Mucosa of rectum (tissue), 2 donors: ENCODE results near the gene BAG5.
"Not testable (repeated sequence)": the region's sequence is repeated elsewhere in the genome, so short reads cannot be mapped to it uniquely, and the experiment has no call there.

Source experiments
- H3K27ac ChIP-seq, 2 donors: one replicate each; pipeline ENCODE4 v1.7.0; 2013; ENCODE audit warnings: inconsistent platforms in 2 of 2, low read depth in 2 of 2, low read length in 2 of 2
- H3K27me3 ChIP-seq, 2 donors: one replicate each; pipeline ENCODE4 v1.7.0; 2013; ENCODE audit warnings: low read length in 2 of 2; ENCODE audit not compliant: control insufficient read depth in 2 of 2, insufficient read depth in 2 of 2
- H3K36me3 ChIP-seq, 2 donors: one replicate each; pipeline ENCODE4 v1.7.0; 2013; ENCODE audit warnings: low read length in 2 of 2; ENCODE audit not compliant: control insufficient read depth in 2 of 2, insufficient read depth in 2 of 2
- H3K4me1 ChIP-seq, 2 donors: one replicate each; pipeline ENCODE4 v1.7.0; 2013; ENCODE audit warnings: low read length in 2 of 2, mild to moderate bottlenecking in 1 of 2; ENCODE audit not compliant: control insufficient read depth in 2 of 2, insufficient read depth in 2 of 2
- H3K4me3 ChIP-seq, 2 donors: one replicate each; pipeline ENCODE4 v1.7.0; 2013; ENCODE audit warnings: low read length in 2 of 2
- H3K9ac ChIP-seq, 2 donors: one replicate each; pipeline ENCODE4 v1.7.0; 2013; ENCODE audit warnings: low read length in 2 of 2, low read depth in 1 of 2, mild to moderate bottlenecking in 1 of 2
- H3K9me3 ChIP-seq, 2 donors: one replicate each; pipeline ENCODE4 v1.7.0; 2013; ENCODE audit warnings: low read length in 2 of 2; ENCODE audit not compliant: control insufficient read depth in 2 of 2
- donor health status: healthy.
- donor health status: Normal muscosa, but diverticular disease.

BAG5 gene

DNA sequence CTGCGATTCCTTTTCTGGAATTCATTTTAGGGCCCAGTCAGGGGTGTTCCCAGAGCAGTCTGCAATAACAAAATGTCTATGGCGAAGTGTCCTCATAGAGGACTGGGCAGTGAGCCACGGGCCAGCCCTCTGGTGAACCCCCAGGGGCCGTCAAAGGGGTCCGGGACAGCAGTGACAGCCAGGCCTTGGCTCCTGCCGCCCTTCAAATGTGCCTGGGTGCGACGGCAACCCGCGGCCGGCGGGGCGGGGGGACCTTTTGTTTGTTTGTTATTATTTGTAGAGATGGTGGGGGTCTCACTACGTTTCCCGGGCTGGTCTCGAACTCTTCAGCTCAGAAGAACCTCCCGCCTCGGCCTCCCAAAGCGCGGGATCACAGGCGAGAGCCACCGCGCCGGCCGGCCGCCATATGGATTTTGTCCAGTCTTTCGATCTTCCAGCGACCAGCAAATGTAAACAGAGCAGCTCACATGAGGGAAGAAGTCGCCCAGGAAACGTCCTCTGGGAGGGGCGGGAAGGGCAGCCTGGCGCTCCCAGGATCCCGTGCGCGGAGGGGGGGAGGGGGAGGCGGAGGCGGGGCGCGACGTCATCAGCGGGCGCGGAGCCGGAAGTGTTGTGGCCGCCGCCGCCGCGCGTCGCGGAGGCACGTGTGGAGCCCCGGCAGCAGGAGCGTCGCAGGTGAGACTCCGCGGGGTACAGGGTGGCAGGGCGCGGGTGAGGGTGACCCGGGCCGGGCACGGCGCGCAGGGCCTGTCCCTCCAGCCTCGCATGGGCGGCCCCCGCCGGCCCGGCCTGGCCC is 33.7 kb downstream of the BAG5 start, which contains the start of gene TRMT61A:
TSS of gene TRMT61A (plus strand) at position 610 of the 796 bp plus-strand sequence. CDS start 783 bp downstream, outside the sequence.
- Histone ChIP-seq H3K4me1 (peaks cover 56 to 62% of the 10 kb centered on the region in 2 donors), H3K9ac (peak within 1 kb of the TSS; percentile 65 to 93), H3K4me3 (peak within 1 kb of the TSS; percentile 86 to 94), H3K36me3 (no peaks in the 10 kb centered on the region), H3K9me3 (no peaks in the 10 kb centered on the region), H3K27ac (peak within 1 kb of the TSS; percentile 91 to 98), H3K27me3 (no peaks in the 10 kb centered on the region)

DNA sequence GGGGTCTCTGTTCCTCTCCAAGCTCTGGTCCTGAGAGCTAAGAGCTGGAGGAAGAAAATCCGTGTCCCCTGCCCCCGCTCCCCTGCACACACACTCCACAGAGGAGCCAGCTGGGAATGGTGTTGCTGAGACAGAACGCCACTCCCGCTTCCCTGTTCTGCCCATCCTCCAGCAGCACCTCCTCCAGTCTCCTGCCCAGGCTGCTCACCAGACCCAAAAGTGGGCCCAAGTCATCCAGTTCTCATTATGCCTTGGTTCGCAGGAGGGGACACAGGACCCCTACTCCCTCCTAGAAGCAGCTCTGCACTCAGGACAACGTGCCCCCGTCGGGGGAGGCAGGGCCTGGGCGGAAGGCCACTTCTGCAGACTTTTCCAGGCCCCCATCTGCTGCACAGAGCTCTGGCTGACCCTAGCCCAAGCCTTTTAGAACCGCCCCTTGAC is 34.3 kb downstream of the BAG5 start:
- H3K4me1 ChIP-seq = peaks cover 57 to 68% of the 10 kb centered on the region in 2 donors

DNA sequence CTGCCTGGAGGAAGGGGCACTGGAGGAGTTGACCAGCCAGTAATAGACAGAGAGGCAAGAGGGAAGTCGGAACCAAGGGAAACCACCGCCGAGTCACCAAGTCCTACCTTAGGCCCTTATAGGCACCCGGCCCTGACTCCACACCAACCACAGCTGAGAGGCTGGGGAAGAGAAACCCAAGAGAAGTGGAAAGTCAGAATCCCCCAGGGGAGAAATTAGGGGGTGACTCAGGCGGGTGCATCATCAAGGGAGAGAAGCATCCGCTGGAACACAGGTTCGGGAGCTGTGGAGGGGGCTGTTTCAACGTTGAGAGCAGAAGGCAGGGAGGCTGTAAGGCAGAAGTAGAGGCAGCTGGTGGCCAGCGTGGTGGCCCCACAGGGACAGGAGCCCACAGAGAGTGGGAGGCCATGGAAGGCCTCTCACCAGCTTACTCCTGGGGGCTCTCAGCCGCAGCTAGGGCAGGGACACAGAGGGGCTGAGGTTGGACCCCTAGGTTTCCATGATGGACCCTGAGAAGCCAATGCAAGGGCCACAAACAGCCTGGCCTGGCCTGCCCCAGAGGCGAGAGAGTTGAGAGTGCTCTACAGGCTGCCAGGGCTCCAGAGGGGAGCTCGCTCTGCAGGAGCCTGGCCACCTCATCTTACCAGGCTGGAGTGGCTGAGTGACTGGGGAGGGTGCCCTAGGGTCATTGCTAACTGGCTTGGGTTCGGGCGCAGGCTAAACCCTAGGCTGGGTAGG is 34.9 kb downstream of the BAG5 start:
- Histone ChIP-seq H3K36me3 (no peaks in the 10 kb centered on the region), H3K4me1 (peaks cover 61 to 72% of the 10 kb centered on the region in 2 donors), H3K27me3 (no peaks in the 10 kb centered on the region), H3K4me3 (peak overlapping the region; percentile 71 to 94), H3K9ac (peak overlapping the region; percentile 60 to 93), H3K9me3 (no peaks in the 10 kb centered on the region), H3K27ac (peak overlapping the region; percentile 91 to 98)

More for the DNA sequence above, 34.3 kb downstream of the BAG5 start:
- no peaks in the 10 kb centered on the region for H3K36me3 ChIP-seq
- H3K27me3 ChIP-seq = no peaks in the 10 kb centered on the region
- H3K4me3 ChIP-seq = peak overlapping the region; percentile 71 to 94
- peak overlapping the region; percentile 91 to 98 for H3K27ac ChIP-seq
- H3K9me3 ChIP-seq = no peaks in the 10 kb centered on the region
- H3K9ac ChIP-seq = peak overlapping the region; percentile 60 to 93

DNA sequence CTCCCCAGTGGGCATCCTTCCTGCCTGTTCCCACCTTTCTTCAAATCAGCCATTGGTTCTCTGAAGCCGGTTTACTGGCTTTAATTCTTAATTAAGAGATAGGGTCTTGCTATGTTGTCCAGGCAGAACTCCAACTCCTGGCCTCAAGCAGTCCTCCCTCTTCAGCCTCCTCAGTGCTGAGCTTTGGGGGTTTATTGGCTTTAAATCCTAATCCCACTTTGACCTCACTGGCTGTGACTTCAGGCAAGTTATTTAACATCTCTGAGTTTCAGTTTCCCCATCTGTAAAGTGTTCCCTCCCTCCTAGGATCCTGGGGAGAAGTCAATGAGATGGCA is 35.6 kb downstream of the BAG5 start:
- Histone ChIP-seq H3K27ac (peak overlapping the region; percentile 91), H3K27me3 (no peaks in the 10 kb centered on the region), H3K9ac (peak overlapping the region in 1 of 2 donors; percentile 69), H3K36me3 (no peaks in the 10 kb centered on the region), H3K4me1 (peaks cover 64 to 72% of the 10 kb centered on the region in 2 donors), H3K9me3 (no peaks in the 10 kb centered on the region), H3K4me3 (no peak overlapping the region)

DNA sequence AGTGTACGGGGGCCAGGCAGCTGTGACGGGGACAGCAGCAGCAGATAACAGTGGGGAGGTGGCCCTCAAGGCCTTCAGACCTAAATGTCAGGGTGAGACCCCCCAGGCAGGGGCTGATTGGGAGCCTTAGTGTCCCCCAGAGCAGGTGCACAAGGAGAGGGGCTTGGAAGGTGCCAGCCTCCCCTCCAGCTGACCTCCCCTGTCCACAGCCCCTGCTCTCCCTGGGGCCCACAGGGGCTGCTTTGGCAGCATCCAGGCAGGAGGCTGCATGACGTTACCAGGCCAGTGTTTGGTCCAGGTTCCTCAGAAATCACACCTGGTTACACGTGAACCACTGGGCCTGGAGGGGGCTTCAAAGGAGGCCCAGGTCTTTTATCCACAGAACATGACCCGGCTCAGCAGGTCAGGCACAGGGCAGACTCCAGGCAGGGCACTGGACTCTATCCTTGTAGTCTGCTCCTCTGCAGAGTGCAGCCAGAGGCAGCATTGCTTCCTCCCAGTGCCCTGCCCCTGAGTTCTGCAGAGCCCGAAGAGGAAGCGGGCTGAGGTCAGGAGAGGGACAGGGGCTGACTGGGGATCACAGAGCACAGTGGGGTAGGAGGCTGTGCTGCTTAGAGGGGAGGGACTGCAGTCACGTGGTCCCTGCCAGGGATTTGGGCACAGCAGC is 36.1 kb downstream of the BAG5 start:
- Histone ChIP-seq H3K27me3 (no peaks in the 10 kb centered on the region), H3K27ac (peak overlapping the region; percentile 91), H3K9ac (peak overlapping the region in 1 of 2 donors; percentile 69), H3K4me3 (no peak overlapping the region), H3K36me3 (no peaks in the 10 kb centered on the region), H3K9me3 (no peaks in the 10 kb centered on the region), H3K4me1 (peaks cover 64 to 72% of the 10 kb centered on the region in 2 donors)

DNA sequence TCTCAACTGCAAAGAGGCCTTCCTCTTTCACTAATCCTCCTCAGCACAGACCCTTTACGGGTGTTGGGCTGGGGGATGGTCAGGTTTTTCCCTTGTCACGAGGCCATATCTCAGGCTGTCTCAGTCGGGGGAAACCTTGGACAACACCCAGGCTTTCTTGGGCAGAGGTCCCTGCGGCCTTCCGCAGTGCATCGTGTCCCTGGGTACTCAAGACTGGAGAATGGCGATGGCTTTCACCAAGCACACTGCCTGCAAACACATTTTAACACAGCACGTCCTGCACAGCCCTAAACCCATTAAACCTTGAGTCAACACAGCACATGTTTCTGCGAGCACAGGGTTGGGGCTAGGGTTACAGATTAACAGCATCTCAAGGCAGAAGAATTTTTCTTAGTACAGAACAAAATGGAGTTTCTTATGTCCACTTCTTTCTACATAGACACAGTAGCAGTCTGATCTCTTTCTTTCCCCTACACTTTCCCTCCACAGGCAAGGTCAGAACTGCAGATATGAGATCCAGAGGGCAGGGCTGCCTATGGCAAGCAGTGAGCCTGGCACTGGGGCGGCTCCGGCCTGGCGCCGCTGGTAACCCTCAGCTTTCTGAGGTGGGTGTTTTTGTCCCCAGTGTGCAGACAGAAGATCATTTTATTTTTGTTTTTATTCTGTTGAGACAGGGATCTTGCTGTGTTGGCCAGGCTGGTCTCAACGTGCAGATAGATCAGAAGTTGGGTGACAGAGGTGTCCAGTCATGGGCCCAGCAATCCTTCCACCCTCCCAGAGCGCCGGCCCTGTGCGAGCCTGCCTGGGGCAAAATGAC is 36.8 kb downstream of the BAG5 start:
- not testable (repeated sequence) for H3K27me3 ChIP-seq, H3K4me3 ChIP-seq, H3K36me3 ChIP-seq, H3K9me3 ChIP-seq
- peak overlapping the region in 1 of 2 donors; percentile 69 for H3K9ac ChIP-seq
- H3K4me1 ChIP-seq = peaks cover 60 to 74% of the 10 kb centered on the region in 2 donors
- H3K27ac ChIP-seq = peak overlapping the region; percentile 91

DNA sequence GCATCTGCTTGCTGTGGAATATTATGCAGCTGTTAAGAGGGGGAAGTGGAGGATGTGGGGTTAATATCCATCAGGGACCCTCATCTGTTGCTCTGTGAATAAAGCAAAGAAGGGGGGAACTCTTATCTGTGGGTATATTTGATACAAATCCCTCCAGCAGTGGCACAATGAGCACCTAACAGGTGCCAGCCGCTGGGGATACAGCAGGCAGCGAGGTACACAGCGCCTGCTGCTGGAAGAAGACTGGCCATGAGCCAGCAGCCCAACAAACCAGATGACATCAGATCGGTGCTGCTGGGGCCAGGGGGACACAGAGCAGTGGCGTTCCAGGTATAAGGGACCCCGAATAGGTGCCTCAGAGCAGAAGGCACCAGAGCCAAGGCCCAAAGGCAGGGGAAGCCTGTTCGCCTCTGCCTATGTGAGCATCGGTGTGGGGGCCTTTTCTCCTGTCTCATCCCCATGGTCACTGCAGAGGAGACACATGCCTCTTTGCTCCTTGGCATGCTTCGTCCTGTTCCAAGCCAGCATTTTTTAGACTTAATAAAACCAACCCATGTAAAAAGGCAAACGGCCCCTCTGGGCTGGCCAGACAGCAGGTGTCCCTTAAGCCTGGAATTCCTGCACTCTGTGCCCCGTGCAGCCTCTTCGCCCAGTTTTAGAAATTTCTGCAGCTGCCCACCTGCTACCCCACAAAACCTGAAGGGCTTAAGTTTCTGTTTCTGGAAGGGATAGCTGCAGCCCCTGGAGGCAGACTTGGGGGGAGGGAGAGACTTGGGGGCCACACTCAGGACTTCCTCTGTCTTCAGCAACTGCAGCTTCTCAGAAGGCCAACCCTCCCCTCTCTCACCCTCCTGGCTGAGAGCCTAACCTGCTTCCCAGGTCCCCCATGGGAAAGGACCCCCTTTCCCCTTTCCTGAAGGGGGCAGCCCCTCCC is 38.2 kb downstream of the BAG5 start:
- H3K4me1 ChIP-seq = peaks cover 59 to 73% of the 10 kb centered on the region in 2 donors
- H3K9ac ChIP-seq = peak overlapping the region in 1 of 2 donors; percentile 69
- no peaks in the 10 kb centered on the region for H3K27me3 ChIP-seq
- peak overlapping the region; percentile 91 for H3K27ac ChIP-seq
- H3K9me3 ChIP-seq = no peaks in the 10 kb centered on the region
- H3K4me3 ChIP-seq = peak overlapping the region in 1 of 2 donors; percentile 15
- peaks cover 11 to 13% of the 10 kb centered on the region in 2 donors for H3K36me3 ChIP-seq

DNA sequence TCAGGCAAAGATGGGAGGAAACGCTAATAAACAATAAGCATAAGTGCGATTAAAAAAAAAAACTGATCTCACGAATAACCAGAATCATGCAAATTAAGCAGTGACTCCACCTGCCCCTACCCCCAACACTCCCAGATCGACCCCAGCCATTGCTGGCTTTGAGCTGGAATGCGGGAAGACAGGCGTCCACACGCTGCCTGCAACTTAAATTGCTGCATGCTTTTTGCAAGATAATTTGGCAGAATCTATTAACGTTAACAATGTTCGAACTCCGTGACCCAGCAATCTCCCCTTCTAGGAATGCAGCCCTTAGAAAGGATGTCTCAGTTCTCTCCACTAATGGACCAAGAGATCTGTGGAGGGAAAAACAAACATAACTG is 38.9 kb downstream of the BAG5 start:
- Histone ChIP-seq H3K4me1 (peaks cover 64 to 77% of the 10 kb centered on the region in 2 donors), H3K9ac (peak overlapping the region in 1 of 2 donors; percentile 68), H3K27ac (peak overlapping the region; percentile 23 to 91), H3K36me3 (peaks cover 14 to 16% of the 10 kb centered on the region in 2 donors), H3K27me3 (no peaks in the 10 kb centered on the region), H3K9me3 (no peaks in the 10 kb centered on the region), H3K4me3 (peak overlapping the region; percentile 48 to 86)
